Measurements from ENCODE around the gene SH3RF3.

- TF ChIP-seq, protein P1, sequence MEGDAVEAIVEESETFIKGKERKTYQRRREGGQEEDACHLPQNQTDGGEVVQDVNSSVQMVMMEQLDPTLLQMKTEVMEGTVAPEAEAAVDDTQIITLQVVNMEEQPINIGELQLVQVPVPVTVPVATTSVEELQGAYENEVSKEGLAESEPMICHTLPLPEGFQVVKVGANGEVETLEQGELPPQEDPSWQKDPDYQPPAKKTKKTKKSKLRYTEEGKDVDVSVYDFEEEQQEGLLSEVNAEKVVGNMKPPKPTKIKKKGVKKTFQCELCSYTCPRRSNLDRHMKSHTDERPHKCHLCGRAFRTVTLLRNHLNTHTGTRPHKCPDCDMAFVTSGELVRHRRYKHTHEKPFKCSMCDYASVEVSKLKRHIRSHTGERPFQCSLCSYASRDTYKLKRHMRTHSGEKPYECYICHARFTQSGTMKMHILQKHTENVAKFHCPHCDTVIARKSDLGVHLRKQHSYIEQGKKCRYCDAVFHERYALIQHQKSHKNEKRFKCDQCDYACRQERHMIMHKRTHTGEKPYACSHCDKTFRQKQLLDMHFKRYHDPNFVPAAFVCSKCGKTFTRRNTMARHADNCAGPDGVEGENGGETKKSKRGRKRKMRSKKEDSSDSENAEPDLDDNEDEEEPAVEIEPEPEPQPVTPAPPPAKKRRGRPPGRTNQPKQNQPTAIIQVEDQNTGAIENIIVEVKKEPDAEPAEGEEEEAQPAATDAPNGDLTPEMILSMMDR (IDR thresholded peaks at IDR 0.05): no peak
- TF ChIP-seq SIN3A (IDR thresholded peaks at IDR 0.05; ENCODE audit: borderline replicate concordance, insufficient read depth, low read depth, low read length) (no peak), TCF7L2 (IDR thresholded peaks at IDR 0.05; ENCODE audit: low read depth, low read length) (no peak)
Observed at GRCh38 chr2:109194620-109194937, 65.6 kb downstream of the SH3RF3 start.

All from Panc1 (cell line).